Measurements from ENCODE around the gene ANXA10.
"Not testable (repeated sequence)": the region's sequence is repeated elsewhere in the genome, so short reads cannot be mapped to it uniquely, and the experiment has no call there.

Gene ANXA10

GRCh38 chr4:168092176-168092712 is at the start of gene ANXA10:
Gene ANXA10 (plus strand): TSS chr4:168092537. CDS start chr4:168092701, 164 bp downstream.
- no peak for DNase-seq

GRCh38 chr4:168045354-168045753 is 47.0 kb upstream of the ANXA10 start:
- DNase-seq, result no peak

- no peak for DNase-seq
Measured at GRCh38 chr4:168050002-168050401, 42.3 kb upstream of the ANXA10 start.

- DNase-seq, result no peak
Measured at GRCh38 chr4:168051526-168051925, 40.8 kb upstream of the ANXA10 start.

GRCh38 chr4:168057412-168057811 is 34.9 kb upstream of the ANXA10 start:
- DNase-seq, result no peak

GRCh38 chr4:168059251-168059650 is 33.1 kb upstream of the ANXA10 start:
- no peak for DNase-seq

GRCh38 chr4:168063031-168063430 is 29.3 kb upstream of the ANXA10 start:
- no peak for DNase-seq

- no peak for DNase-seq
Measured at GRCh38 chr4:168070903-168071302, 21.4 kb upstream of the ANXA10 start.

- DNase-seq, result no peak
Measured at GRCh38 chr4:168071304-168071703, 21.0 kb upstream of the ANXA10 start.

GRCh38 chr4:168074861-168075260 is 17.5 kb upstream of the ANXA10 start:
- DNase-seq, result no peak

GRCh38 chr4:168076989-168077725 is 15.2 kb upstream of the ANXA10 start:
- peak in 1 of 2 experiments; percentile 7 for DNase-seq

- no peak for DNase-seq
Measured at GRCh38 chr4:168077726-168078239, 14.6 kb upstream of the ANXA10 start.

- DNase-seq, result no peak
Measured at GRCh38 chr4:168082379-168082778, 10.0 kb upstream of the ANXA10 start.

- no peak for DNase-seq
Measured at GRCh38 chr4:168095776-168096406, 3.6 kb downstream of the ANXA10 start.

GRCh38 chr4:168096407-168096784 is 4.1 kb downstream of the ANXA10 start:
- no peak for DNase-seq

GRCh38 chr4:168097161-168097560 is 4.8 kb downstream of the ANXA10 start:
- DNase-seq, result no peak

GRCh38 chr4:168098248-168098717 is 5.9 kb downstream of the ANXA10 start:
- DNase-seq, result no peak

GRCh38 chr4:168099195-168099594 is 6.9 kb downstream of the ANXA10 start:
- no peak for DNase-seq

GRCh38 chr4:168101026-168101425 is 8.7 kb downstream of the ANXA10 start:
- no peak for DNase-seq

- no peak for DNase-seq
Measured at GRCh38 chr4:168102403-168102802, 10.1 kb downstream of the ANXA10 start.

GRCh38 chr4:168109527-168109926 is 17.2 kb downstream of the ANXA10 start:
- DNase-seq, result no peak

GRCh38 chr4:168113059-168113458 is 20.7 kb downstream of the ANXA10 start:
- not testable (repeated sequence) for DNase-seq

GRCh38 chr4:168118116-168118655 is 25.8 kb downstream of the ANXA10 start:
- no peak for DNase-seq

- DNase-seq, result no peak
Measured at GRCh38 chr4:168119100-168119499, 26.8 kb downstream of the ANXA10 start.
